A549 treated with AZD9567 at 1 μM for 4 hours (cell line): ENCODE results near the gene ATL3. TPM values are rescaled to one million over a fixed set of nuclear protein-coding genes. Genes with fewer than 3 reads are reported as not detected.

Experiments used
- total RNA-seq: library from RNA; stranded (reverse); fragments of 200-300 nt; extraction: Qiagen RNA extraction; gene quantifications from 5 replicates; pipeline ENCODE4 v1.2.3, GENCODE V29; 2022; ENCODE audit not compliant: insufficient read depth

Gene ATL3
- 28.2 to 31.5 TPM (median 30.7 TPM) in 5 replicates for total RNA-seq

GRCh38 chr11:63671322-63672155 is at the start of gene ATL3:
Gene ATL3 (minus strand): TSS chr11:63671376. CDS start chr11:63671335, 41 bp downstream.

GRCh38 chr11:63681321-63682065 is 10.3 kb upstream of the ATL3 start, which contains the start of gene RTN3:
Gene RTN3 (plus strand): TSS chr11:63681500. CDS start chr11:63681637, 137 bp downstream.

GRCh38 chr11:63614136-63614671 is 57.0 kb downstream of the ATL3 start, which contains the start of gene PLAAT3:
Gene PLAAT3 (minus strand): TSS chr11:63614433. CDS start chr11:63614014, 419 bp downstream.

Other genes starting within 250 kb of the ATL3 start
- gene PLAAT5, start 180.2 kb downstream of the ATL3 start, total RNA-seq, result not detected in 5 replicates
- gene LGALS12, start 165.3 kb downstream of the ATL3 start, total RNA-seq, result not detected in 5 replicates
- gene PLAAT4, start 134.6 kb downstream of the ATL3 start, total RNA-seq, result 1.5 to 2.4 TPM (median 1.9 TPM) in 4 of 5 replicates, not detected in the other
- 0.28 to 0.35 TPM (median 0.33 TPM) in 4 of 5 replicates, not detected in the other for gene PLAAT2, start 108.0 kb downstream of the ATL3 start, total RNA-seq
- 34.5 to 64.2 TPM (median 57.4 TPM) in 5 replicates for gene PLAAT3, start 56.9 kb downstream of the ATL3 start, total RNA-seq
- 101 to 141 TPM (median 103 TPM) in 5 replicates for gene RTN3, start 10.1 kb upstream of the ATL3 start, total RNA-seq
- 5.4 to 7.7 TPM (median 6.5 TPM) in 5 replicates for gene ZFTA, start 97.4 kb upstream of the ATL3 start, total RNA-seq
- gene SPINDOC, start 142.1 kb upstream of the ATL3 start, total RNA-seq, result 36.4 to 53.3 TPM (median 51.8 TPM) in 5 replicates
- gene MARK2, start 167.7 kb upstream of the ATL3 start, total RNA-seq, result 24.7 to 26.8 TPM (median 26.4 TPM) in 5 replicates
- gene RCOR2, start 245.8 kb upstream of the ATL3 start, total RNA-seq, result 0.65 to 1.1 TPM (median 0.97 TPM) in 4 of 5 replicates, not detected in the other